EL (cell line): ENCODE data around the gene DHX16.

Source experiments
- DNase-seq: peaks from one replicate; pipeline ENCODE4 v3.0.0-alpha.2; 2016

DHX16 gene

GRCh38 chr6:30626484-30627366 is 46.1 kb downstream of the DHX16 start, which contains the start of gene ATAT1:
Gene ATAT1 (plus strand): TSS chr6:30626874.
- DNase-seq = peak; percentile 81

GRCh38 chr6:30625511-30625910 is 47.3 kb downstream of the DHX16 start:
- no peak for DNase-seq

- DNase-seq = no peak
These were observed 53.2 kb downstream of the DHX16 start for GRCh38 chr6:30619561-30619960.

GRCh38 chr6:30618270-30618797 is 54.5 kb downstream of the DHX16 start:
- DNase-seq = no peak

- peak; percentile 98 for DNase-seq
These were observed 55.1 kb downstream of the DHX16 start, which contains the start of gene MRPS18B for GRCh38 chr6:30617565-30618269. Gene MRPS18B (plus strand): TSS chr6:30617840. CDS start chr6:30617866, 26 bp downstream.

- peak; percentile 100 for DNase-seq
These were observed 55.8 kb downstream of the DHX16 start, which contains the start of gene PPP1R10 for GRCh38 chr6:30616811-30617564. Gene PPP1R10 (minus strand): TSS chr6:30617243. CDS start chr6:30609944, 7,299 bp downstream.

- DNase-seq = peak; percentile 45
These were observed 56.6 kb downstream of the DHX16 start for GRCh38 chr6:30615958-30616810.

- DNase-seq = peak; percentile 93
These were observed 57.4 kb downstream of the DHX16 start for GRCh38 chr6:30615219-30615957.

GRCh38 chr6:30614843-30615218 is 58.0 kb downstream of the DHX16 start:
- peak; percentile 98 for DNase-seq

- no peak for DNase-seq
These were observed 58.6 kb downstream of the DHX16 start for GRCh38 chr6:30614044-30614842.

GRCh38 chr6:30613251-30614043 is 59.4 kb downstream of the DHX16 start:
- DNase-seq = peak; percentile 34

- DNase-seq = peak; percentile 61
These were observed 60.0 kb downstream of the DHX16 start for GRCh38 chr6:30612687-30613248.

GRCh38 chr6:30612213-30612612 is 60.6 kb downstream of the DHX16 start:
- peak; percentile 42 for DNase-seq

- no peak for DNase-seq
These were observed 61.0 kb downstream of the DHX16 start for GRCh38 chr6:30611856-30612194.

GRCh38 chr6:30611150-30611855 is 61.5 kb downstream of the DHX16 start:
- DNase-seq = no peak

GRCh38 chr6:30610065-30610464 is 62.7 kb downstream of the DHX16 start:
- no peak for DNase-seq

- DNase-seq = no peak
These were observed 68.8 kb downstream of the DHX16 start for GRCh38 chr6:30603961-30604360.
